ENCODE results near the gene MOSPD3.
A peak's percentile ranks its signal among the peaks of the same experiment; 100 is the strongest.

MOSPD3 gene

DNA sequence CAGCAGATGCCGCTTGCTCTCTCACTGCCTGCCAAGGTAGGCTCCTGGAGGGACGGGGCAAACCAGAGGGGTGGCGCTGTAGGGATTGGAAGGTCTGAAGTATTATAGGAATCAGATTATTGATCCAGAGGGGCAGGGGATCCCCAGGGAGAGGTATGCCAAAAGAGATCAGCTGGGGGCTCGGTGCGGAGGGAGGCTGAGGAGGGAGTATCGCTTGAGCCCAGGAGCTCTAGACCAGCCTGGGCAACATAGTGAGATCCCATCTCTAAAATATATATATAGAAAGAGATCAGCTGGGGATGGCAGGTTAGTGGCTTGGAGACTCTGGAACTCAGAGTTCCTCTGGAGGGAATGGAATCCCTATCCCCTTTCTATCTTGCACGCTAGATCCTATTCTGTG lies 17.2 kb upstream of the MOSPD3 start:
- no peak for DNase-seq

DNA sequence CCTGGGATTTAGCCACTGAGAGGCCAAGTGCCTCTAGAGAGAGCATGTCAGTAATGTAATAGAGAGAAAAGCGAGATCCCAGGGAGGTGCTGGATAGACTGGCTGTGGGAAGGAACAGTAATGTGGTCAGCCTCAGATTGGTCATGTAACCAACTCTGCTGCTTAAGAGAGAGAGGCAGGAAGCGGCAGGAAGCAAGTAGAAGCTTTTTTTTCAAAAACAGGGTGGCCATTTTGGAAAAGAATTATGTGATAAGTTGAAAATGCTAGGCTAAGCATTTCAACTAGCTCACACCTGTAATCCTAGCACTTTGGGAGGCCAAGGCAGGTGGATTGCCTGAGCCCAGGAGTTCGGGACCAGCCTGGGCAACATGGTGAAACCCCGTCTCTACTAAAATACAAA lies 13.9 kb upstream of the MOSPD3 start:
- no peak for DNase-seq

DNA sequence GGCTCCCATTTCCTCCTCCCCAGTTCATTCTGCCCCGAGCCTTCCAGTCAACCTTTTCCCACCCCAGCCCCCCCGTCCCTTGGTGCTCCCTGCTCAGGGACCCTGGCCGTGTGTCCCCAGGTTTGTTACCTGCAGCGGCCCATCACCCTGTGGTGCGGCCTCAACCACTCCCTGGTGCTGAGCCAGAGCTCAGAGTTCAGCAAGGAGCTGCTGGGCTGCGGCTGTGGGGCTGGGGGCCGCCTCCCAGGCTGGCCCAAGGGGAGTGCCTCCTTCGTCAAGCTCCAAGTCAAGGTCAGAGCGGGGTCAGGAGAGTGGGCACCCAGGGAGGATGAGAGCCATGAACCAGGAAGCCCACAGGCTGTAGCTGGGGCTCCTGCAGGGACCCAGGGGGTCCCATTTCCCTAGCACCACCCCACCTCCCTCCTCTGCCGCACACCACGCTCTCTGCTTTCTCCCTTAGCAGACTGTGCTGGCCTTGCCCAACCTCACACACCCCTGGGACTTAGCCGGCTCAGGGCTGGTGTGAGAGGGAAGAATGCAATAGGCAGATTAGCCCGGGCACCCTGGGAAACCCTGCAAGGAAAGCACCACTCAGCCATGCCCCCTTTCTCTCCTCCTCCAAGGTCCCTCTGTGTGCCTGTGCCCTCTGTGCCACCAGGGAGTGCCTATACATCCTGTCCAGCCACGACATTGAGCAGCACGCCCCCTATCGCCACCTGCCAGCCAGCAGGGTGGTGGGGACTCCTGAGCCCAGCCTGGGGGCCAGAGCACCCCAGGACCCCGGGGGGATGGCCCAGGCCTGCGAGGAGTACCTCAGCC lies 12.2 kb upstream of the MOSPD3 start:
- no peak for DNase-seq

DNA sequence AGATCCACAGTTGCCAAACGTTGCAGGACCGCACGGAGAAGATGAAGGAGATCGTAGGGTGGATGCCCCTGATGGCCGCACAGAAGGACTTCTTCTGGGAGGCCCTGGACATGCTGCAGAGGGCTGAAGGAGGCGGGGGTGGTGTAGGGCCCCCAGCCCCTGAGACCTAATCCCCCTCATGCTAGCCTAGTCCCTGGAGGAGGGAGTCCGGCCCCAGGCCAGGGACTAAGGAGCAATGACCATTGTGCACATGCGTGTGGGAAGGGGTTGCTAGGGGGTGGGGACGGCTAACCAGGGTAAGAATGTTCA lies 11.7 kb upstream of the MOSPD3 start:
- DNase-seq, result no peak

DNA sequence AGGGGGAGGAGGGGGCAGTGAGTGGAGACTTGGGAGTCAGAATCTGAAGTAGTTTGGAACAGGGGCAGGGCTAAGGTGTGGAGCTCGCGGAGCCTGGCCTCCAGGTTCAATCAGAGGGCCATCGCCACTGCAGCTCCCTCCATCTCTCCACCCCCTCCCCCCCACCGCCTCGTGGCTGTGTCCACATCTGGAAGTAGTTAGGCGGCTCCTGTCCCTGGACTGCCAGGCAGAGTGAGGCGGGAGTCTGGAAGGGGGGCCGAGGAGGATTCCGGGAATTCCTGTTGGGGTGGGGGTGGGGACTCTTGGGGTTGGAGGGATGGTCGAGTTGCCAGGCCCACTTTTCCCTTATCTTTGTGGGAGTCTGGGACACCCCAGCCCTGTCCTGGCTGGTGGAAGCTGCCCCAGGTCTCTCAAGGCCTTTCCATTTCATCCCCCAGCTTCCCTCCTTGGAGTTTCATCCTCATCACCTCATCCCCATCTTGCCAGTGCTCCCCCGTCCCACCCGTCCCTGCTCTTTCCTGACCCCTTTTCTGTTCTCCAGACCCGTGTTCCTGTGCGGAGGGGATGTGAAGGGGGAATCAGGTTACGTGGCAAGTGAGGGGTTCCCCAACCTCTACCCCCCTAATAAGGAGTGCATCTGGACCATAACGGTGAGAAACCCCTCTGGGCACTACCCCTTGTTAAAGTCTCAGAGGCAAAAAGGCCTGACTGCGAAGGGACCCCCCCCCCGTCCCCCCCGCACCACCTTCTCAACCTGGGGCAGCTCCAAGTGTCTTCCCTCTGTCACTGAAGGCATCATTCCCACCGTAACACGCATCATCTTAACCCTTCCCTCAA lies 9.2 kb upstream of the MOSPD3 start:
- no peak for DNase-seq

DNA sequence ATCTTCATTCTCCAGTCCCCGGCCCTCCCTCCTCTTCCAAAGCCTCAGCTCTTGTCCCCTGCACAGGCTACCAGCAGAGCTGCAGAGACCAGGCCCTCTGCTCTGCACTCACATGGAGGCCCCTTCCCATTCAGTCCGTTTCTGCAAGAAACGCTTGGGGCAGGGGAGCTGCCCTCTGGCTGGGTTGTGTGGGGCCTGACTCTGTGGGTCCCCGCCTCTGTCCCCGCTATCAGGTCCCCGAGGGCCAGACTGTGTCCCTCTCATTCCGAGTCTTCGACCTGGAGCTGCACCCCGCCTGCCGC lies 8.7 kb upstream of the MOSPD3 start:
- DNase-seq, result no peak

DNA sequence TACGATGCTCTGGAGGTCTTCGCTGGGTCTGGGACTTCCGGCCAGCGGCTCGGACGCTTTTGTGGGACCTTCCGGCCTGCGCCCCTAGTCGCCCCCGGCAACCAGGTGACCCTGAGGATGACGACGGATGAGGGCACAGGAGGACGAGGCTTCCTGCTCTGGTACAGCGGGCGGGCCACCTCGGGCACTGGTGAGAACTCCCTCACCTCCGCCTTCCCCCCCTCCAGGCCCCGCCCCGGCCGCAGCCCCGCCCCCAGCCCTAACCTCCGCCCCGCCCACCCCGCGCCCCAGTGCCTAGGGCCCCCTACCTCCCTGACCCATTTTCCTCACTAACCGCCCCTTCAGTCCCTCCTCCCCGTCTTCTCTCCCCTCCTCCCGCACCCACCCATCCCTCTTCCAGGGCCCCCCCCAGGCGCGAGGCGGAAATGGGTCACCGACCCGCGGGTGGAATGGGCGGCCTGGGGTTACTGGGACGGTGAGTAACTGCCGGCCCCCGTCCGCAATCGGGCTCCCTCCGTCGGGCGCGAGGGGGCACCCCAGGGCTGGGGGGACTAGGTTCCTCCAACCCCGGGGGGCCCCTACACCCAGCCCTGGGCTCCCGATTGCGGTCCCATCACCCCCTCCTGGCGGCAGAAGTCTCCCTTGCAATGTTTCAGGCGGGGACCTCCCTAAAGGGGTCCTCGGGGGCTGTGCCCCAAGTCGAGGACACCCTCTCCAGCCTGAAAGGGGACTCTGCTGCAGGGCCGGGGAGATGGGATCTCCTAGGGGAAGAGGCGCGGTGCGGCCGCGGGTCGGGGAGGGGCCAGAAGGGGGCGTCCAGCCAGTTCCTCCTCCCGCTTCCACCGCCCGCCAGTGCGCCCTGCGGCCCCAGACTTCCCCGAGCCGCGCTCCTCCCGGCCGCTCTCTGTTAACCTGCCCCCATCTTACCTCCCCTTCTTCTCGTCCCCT lies 8.0 kb upstream of the MOSPD3 start:
- peak; percentile 20 for DNase-seq

DNA sequence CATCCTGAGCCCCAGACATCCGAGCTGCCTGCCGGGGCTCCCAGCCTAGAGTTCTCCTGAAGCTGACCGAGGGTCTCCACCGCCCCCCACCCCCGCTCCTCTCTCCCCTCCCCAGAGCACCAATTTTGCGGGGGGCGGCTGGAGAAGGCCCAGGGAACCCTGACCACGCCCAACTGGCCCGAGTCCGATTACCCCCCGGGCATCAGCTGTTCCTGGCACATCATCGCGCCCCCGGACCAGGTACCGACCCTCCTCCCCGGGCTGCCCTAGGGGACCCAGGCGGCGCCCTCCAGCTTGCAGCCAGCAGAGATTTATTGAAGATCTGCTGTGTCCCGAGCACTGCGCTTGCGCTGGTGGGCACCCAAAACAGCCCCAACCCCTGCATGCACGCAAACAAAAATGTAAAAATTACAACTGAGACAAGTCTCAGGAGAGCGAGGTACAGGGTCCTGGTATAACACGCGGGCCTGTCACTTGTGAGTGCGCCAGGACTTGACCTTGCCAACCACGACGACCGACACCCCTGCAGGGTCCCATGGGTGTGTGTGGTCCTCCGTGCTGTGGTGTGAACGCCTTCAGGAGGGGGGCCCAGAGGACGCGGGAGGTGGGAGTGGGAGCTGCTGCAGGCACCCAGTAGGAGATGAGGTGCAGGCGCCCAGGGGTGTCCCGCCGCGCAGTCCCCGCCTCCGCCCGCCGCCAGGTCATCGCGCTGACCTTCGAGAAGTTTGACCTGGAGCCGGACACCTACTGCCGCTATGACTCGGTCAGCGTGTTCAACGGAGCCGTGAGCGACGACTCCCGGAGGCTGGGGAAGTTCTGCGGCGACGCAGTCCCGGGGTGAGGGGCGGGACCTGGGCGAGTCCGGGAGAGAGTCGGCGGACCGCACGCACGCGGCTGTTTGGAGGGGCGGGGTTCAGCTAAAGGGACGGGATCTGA lies 7.1 kb upstream of the MOSPD3 start:
- DNase-seq, result no peak

DNA sequence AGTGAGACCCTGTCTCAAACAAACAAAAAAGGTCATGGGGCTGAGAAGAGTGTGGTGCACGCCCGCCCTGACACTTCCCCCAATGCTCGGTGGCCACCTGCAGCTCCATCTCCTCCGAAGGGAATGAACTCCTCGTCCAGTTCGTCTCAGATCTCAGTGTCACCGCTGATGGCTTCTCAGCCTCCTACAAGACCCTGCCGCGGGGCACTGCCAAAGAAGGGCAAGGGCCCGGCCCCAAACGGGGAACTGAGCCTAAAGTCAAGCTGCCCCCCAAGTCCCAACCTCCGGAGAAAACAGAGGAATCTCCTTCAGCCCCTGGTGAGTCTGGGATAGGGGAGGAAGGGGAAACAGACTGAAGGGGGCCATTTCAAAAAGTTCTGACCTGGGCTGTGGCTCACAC lies 6.0 kb upstream of the MOSPD3 start:
- DNase-seq, result no peak

DNA sequence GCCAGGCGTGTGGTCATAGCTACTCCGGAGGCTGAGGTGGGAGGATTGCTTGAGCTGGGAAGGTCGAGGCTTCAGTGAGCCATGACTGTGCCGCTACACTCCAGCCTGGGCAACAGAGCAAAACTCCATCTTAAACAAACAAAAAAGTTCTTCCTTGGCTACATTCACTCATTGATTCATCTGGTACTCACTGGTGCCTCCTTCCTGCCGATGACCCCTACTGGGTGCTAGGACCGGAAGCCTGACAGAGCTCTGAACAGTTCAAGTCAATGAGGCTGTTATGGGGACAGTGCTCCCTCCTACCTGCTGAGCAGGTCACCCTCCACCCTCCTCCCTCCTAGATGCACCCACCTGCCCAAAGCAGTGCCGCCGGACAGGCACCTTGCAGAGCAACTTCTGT lies 5.2 kb upstream of the MOSPD3 start:
- no peak for DNase-seq

DNA sequence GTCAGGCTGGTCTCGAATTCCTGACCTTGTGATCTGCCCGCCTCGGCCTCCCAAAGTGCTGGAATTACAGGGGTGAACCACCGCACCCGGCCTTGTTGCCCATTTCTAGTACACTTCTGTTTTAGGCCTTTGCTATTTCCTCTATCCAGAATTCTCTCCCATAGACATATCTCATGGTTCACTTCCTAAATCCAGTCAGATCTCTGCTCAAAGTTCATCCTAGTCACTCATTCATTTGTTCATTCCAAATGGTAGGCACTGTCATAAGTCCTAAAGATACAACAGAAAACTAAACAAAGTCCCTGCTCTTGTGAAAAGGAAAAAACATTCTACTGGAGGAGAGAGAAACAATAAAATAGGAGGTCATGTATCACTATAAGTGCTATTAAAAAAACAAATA lies 2.4 kb upstream of the MOSPD3 start:
- DNase-seq, result no peak

DNA sequence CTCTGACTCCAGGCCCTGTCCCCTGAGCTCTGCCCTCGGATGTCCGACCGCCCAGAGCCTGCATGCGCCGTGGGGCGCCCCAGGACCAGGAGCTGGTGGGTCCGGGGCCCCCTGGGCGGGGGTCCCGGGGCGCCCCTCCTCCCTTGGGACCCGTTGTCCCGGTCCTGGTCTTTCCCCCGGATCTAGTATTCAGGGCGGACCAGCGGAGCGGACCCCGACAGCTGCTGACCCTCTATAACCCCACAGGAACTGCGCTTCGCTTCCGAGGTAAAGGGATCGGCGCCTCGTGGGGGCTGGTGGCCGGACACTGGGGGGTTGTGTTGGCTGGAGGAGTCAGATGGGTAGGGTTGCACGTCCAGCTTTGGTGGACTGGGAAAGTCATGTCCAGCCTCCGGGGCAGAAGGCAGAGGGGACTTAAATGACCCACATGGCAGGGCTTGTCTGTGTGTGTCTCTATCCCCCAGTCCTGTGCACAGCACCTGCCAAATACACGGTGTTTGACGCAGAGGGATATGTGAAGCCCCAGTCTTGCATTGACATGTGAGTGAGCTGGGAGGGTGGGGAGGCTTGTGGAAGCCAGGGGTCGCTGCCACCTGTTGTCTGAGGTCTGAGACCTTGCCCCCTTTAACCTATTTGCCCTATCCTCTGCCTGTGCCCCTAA lies 520 bp downstream of the MOSPD3 start:
- DNase-seq, result no peak

DNA sequence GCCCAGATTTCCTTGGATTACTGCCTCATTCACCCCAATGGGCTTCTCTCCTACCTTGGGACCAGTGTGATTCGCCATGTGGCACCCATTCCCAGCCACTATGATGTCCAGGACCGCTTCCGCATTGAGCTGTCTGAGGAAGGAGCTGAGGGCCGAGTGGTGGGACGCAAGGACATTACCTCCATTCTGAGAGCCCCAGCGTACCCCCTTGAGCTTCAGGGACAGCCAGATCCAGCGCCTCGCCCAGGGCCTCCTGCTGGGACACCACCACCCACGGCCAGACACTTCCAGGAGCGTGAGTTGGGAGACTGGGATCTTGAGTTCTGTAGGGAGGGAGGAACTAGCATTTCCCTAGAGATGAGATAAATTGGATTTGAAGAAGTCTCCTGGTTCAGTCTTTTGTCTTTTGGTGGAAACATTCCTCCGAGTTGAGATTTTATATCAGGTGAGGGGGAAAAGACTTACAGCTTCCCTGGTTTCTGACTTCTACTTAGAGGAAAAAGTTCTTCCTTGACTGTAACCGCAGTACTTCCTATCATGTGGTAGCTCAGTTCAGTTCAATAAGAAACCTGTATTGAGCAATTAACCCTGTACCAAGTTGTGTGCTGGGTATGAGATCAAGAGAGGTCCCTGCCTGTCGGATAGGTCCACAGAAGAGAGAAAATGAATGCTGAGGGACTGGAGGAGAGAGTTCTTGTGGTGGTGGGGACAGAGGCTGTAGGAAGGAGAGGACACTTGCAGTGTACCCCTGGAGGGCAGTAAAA lies 1.3 kb downstream of the MOSPD3 start:
- no peak for DNase-seq

DNA sequence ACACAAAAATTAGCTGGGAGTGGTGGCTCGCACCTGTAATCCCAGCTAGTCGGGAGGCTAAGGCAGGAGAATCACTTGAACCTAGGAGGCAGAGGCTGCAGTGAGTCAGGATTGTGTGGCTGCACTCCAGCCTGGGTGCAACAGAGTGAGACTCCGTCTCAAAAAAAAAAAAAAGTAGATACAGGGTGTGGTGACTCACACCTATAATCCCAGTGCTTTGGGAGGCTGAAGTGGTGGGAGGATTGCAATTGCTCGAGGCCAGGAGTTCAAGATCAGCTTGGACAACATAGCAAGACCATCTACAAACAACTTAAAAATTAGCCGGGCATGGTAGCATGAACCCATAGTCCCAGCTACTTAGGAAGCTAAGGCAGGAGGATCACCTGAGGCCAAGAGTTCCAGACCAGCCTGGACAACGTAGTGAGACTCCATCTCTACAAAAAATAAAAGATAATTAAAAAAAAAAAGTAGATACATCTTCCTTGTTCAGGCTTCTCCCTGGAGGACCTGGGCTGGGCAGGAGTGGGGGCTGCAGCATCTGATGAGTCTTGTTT lies 2.0 kb downstream of the MOSPD3 start:
- DNase-seq, result no peak

DNA sequence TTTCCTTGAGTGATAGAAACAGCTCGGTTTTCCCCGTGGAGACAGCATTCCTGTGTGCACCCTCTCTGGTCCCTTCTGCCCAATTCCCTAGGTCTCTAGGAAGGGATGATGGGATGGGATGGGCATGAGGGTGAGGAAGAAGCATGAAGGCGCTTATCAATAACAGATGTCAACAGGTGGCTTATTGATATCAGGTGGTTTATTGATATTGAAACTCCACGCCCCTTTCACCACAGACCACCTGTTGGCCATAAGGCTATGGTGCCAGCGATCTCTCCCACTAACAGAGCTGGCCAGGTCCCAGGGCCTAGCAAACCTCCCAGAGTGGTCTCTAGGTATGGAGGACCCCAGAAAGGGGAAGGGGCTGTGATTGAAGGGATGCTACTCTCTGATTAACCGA lies 7.9 kb downstream of the MOSPD3 start:
- no peak for DNase-seq

DNA sequence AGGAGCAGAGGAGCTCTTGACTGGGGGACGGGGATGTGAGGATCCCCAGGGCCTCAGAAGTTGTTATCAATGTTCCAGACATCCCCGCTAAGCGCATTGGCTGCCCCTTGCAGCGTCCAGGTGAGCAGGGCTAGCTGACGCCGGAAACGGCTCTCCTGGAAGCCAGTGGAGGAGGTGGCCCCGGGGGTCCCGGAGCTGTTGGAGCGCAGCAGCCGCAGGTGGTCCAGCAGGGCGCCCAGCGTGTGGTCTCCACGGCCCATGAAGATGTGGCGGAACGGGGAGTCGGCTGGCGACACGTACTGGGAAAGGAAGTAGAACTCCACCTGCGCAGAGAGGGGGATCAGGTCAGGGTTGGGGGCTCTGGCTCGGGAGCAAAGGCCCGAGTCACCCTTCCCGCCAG lies 8.5 kb downstream of the MOSPD3 start:
- DNase-seq, result no peak

DNA sequence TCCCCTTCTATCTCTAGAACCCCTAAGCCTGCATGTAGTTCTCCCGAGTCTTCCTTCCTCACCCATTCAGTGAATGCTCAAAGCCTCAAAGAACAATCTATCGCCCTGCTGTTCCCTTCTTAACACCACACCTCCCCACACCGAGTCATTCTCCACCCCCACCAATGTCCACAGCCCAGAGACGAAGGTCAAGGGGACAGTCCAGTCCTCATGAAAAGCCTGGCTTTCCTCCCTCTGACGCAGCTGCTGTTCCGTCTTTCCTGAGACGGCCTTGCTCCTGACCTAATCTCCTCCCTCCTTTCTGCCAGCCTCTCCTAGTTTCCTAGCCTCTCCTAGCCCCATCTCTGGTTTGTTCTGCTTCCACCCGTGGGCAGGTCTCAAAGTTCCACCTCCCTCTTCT lies 9.2 kb downstream of the MOSPD3 start:
- no peak for DNase-seq

DNA sequence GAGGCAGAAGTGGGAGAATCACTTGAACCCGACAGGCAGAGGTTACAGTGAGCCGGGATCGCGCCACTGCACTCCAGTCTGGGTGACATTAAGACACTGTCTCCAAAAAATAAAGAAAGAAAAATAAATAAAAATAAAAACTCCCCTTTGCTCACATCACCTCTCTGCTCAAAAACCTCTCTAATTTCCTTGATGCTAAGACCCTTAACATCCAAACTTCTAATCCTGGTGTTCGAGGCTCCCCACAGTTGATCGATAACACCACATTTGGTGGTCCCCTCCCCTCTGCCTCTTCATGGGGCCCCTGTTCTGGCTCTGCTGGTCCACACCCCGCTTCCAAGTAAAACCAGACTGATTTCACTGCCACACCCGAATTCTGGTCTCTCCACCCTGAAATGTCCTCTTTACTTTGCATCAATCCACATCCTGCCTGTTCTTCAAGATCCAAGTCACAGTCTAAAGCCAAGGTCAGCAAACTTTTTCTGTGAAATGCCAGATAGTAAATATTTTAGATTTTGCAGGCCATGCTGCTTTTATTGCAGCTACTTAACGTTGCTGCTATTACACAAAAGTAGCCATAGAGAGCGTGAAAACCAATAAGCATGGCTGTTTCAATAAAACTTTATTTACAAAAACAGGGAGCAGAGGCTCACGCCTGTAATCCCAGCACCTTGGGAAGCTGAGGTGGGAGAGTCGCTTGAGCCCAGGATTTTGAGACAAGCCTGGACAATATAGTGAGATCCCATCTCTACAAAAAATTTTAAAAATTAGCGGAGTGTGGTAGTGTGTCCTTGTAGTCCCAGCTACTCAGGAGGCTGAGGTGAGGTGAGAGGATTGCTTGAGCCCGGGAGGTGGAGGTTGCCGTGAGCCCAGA lies 11.8 kb downstream of the MOSPD3 start:
- no peak for DNase-seq

DNA sequence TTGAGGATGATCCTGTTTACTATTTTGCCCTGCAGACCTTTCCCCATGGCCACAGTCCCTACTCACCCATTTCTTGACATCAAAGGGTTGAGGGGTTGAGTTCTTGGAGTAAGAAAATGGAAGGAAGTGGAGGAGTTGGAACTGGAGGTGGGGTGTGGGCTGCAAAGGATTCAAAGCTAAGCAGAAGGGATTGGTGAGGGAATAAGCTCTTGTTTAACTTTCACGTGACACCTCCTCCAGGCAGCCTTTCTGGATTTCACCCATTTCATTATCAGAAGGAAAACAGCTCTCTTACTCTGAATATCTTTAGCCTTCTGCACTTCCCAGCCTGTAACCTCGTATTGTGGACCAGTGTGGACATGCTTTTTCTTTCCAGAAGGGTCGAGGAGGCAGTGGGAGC lies 13.7 kb downstream of the MOSPD3 start:
- DNase-seq, result no peak
